Measurements from ENCODE around the gene PADI1. TPM values are rescaled to one million over a fixed set of nuclear protein-coding genes. Genes with fewer than 3 reads are reported as not detected.

Gene PADI1
- total RNA-seq, 4 donors from 2014 or later, result 0.27 to 2.5 (median 2.3) TPM; not detected in 1

GRCh38 chr1:17186216-17186909 lies 18.6 kb upstream of the PADI1 start:
- Histone ChIP-seq H3K27me3 (peaks cover 57% of the 10 kb centered on the region), H3K4me3 (no peak overlapping the region), H3K9me3 (peaks cover 0 to 12% (median 0%) of the 10 kb centered on the region in 3 donors), H3K4me1 (no peaks in the 10 kb centered on the region), H3K27ac (no peak overlapping the region), H3K36me3 (no peaks in the 10 kb centered on the region)
- whole genome bisulfite sequencing, 2 donors (ENCODE audit: low coverage in 1 of 2), result 33% methylated on average over 1 of the region's 9 CpGs; no CpG with 5 or more reads in 1 of the 2 donors
- TF ChIP-seq CTCF (IDR thresholded peaks at IDR 0.05) (no peak), EP300 (IDR thresholded peaks at IDR 0.05) (no peak), POLR2AphosphoS5 (IDR thresholded peaks at IDR 0.05) (no peak), POLR2A (IDR thresholded peaks at IDR 0.05) (no peak)
- ATAC-seq, result no peak

DNA sequence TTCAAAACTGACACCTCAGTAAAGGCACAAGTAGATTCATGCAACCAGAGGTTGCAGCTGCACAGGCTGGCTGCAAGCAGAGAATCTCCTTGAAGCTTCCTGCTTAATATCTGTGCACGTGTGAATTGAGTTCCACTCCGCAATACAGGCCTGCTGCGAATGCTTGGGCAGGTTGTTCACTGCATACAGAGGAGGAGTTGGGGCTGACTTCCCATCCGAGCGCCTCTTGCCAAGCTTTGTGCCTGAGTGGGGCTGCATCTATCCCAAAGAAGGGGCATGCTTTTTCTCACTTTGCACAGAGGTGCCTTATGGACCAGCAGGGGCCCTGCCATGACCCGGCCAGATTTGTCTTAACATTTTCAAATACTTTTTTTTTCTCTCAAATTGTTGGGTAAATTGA lies 17.9 kb upstream of the PADI1 start:
- Histone ChIP-seq H3K4me1 (no peaks in the 10 kb centered on the region), H3K4me3 (no peak overlapping the region), H3K36me3 (no peaks in the 10 kb centered on the region), H3K9me3 (peaks cover 0 to 12% (median 0%) of the 10 kb centered on the region in 3 donors), H3K27me3 (peaks cover 54% of the 10 kb centered on the region), H3K27ac (no peak overlapping the region)
- 38 to 100% methylated on average over 1 to 6 of the region's 6 CpGs for WGBS, 2 donors (ENCODE audit: low coverage in 1 of 2)
- no peak for TF ChIP-seq POLR2AphosphoS5 (IDR thresholded peaks at IDR 0.05)
- no peak for TF ChIP-seq POLR2A (IDR thresholded peaks at IDR 0.05)
- TF ChIP-seq EP300 (IDR thresholded peaks at IDR 0.05), result no peak
- TF ChIP-seq CTCF (IDR thresholded peaks at IDR 0.05), result no peak
- ATAC-seq, result no peak

DNA sequence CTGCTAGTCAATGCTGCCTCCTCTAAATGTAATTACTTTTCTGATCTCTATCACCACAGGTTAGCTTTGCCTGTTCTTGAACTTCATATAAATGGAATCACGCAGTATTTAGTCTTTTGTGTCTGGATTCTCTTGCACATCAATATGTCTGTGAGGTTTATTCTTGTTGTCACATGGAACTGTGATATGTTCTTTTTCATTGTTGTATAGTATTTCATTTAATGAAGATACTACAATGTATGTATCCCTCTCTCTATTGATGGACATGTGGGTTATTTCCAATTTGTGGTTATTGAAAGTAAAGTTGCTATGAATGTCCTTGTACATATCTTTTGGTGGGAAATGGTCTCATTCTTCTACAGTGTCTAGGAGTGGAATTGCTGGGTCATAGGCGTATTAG lies 16.7 kb upstream of the PADI1 start:
- no peak overlapping the region for H3K4me3 ChIP-seq
- no peaks in the 10 kb centered on the region for H3K36me3 ChIP-seq
- WGBS, 2 donors (ENCODE audit: low coverage in 1 of 2), result 93 to 100% methylated on average over 2 of the region's 2 CpGs
- H3K4me1 ChIP-seq, result no peaks in the 10 kb centered on the region
- ATAC-seq, result no peak
- H3K27me3 ChIP-seq, result peaks cover 48% of the 10 kb centered on the region
- H3K27ac ChIP-seq, result no peak overlapping the region
- peaks cover 0 to 12% (median 0%) of the 10 kb centered on the region in 3 donors for H3K9me3 ChIP-seq
- TF ChIP-seq POLR2AphosphoS5 (IDR thresholded peaks at IDR 0.05) (no peak), CTCF (IDR thresholded peaks at IDR 0.05) (no peak), EP300 (IDR thresholded peaks at IDR 0.05) (no peak), POLR2A (IDR thresholded peaks at IDR 0.05) (no peak)

GRCh38 chr1:17188889-17189631 lies 15.9 kb upstream of the PADI1 start:
- Histone ChIP-seq H3K4me3 (no peak overlapping the region), H3K9me3 (peaks cover 0 to 12% (median 0%) of the 10 kb centered on the region in 3 donors), H3K27me3 (peaks cover 45% of the 10 kb centered on the region), H3K27ac (no peak overlapping the region), H3K36me3 (no peaks in the 10 kb centered on the region), H3K4me1 (no peaks in the 10 kb centered on the region)
- TF ChIP-seq POLR2A (IDR thresholded peaks at IDR 0.05) (no peak), CTCF (IDR thresholded peaks at IDR 0.05) (no peak), EP300 (IDR thresholded peaks at IDR 0.05) (no peak), POLR2AphosphoS5 (IDR thresholded peaks at IDR 0.05) (no peak)
- 82 to 88% methylated on average over 8 of the region's 10 CpGs for WGBS, 2 donors (ENCODE audit: low coverage in 1 of 2)
- ATAC-seq, result no peak
